PC-3 (cell line): ENCODE measurements around the gene USP28. TPM values are rescaled to one million over a fixed set of nuclear protein-coding genes. Genes with fewer than 3 reads are reported as not detected.
A peak's percentile ranks its signal among the peaks of the same experiment; 100 is the strongest.

Experiments used
- ATAC-seq: fragments of 200-7000 bp; cut with Tn5 transposase; 2 replicates; pipeline ENCODE4 v1.9.1; 2020; ENCODE audit warnings: mild to moderate bottlenecking, moderate library complexity
- BruUV-seq: library from RNA; stranded (reverse); fragments of 400-500 nt; replicated peaks from 2 replicates; lab custom pipeline; 2021; lab: Mats Ljungman, UMichigan
- CTCF ChIA-PET: fragments of 300-600 bp; sonication (Branson Sonifier 250); formaldehyde crosslinking; loops from one replicate; lab custom pipeline; 2022; ENCODE audit warnings: antibody characterized with exemption; lab: Charles Lee
- POLR2A ChIA-PET: fragments of 300-600 bp; sonication (Branson Sonifier 250); formaldehyde crosslinking; loops from one replicate; lab custom pipeline; 2022; ENCODE audit warnings: antibody characterized with exemption; ENCODE audit not compliant: unreplicated experiment; lab: Charles Lee
- DNase-seq: peaks from one replicate; pipeline ENCODE4 v3.0.0-alpha.2; 2015
- H2AFZ ChIP-seq: fragments of 300-600 bp; sonication (generic); 2 replicates; pipeline ENCODE4 v1.6.0; 2016; ENCODE audit warnings: antibody characterized with exemption, low read length
- H3F3A ChIP-seq: fragments of 300-600 bp; sonication (generic); one replicate; pipeline ENCODE4 v1.6.0; 2017; ENCODE audit warnings: antibody characterized with exemption, low read length, control low read depth, mild to moderate bottlenecking; ENCODE audit not compliant: unreplicated experiment
- H3K27ac ChIP-seq: fragments of 300-600 bp; sonication (generic); 2 replicates; pipeline ENCODE4 v1.5.1; 2016; ENCODE audit warnings: mild to moderate bottlenecking, low read length
- H3K27me3 ChIP-seq: fragments of 300-600 bp; sonication (generic); 2 replicates; pipeline ENCODE4 v1.6.1; 2016; ENCODE audit warnings: low read length, mixed read lengths
- H3K36me3 ChIP-seq: fragments of 300-600 bp; sonication (generic); 2 replicates; pipeline ENCODE4 v1.6.1; 2016; ENCODE audit warnings: low read depth, mixed run types, low read length, mixed read lengths
- H3K4me1 ChIP-seq: fragments of 300-600 bp; sonication (generic); 2 replicates; pipeline ENCODE4 v1.5.1; 2016; ENCODE audit warnings: low read length; ENCODE audit not compliant: insufficient read depth
- H3K4me2 ChIP-seq: fragments of 300-600 bp; sonication (generic); 2 replicates; pipeline ENCODE4 v1.6.0; 2016; ENCODE audit warnings: low read length
- H3K4me3 ChIP-seq: fragments of 300-600 bp; sonication (generic); 2 replicates; pipeline ENCODE4 v1.5.1; 2016; ENCODE audit warnings: mild to moderate bottlenecking, low read length, mixed read lengths
- H3K79me2 ChIP-seq: fragments of 300-600 bp; sonication (generic); 2 replicates; pipeline ENCODE4 v1.6.1; 2017; ENCODE audit warnings: low read length, mixed read lengths
- H3K9ac ChIP-seq: fragments of 300-600 bp; sonication (generic); 2 replicates; pipeline ENCODE4 v1.6.0; 2016; ENCODE audit warnings: mild to moderate bottlenecking, low read length
- H3K9me2 ChIP-seq: fragments of 300-600 bp; sonication (generic); replicated peaks from 2 replicates; pipeline ENCODE4 v1.6.1; 2016; ENCODE audit warnings: mixed run types, low read length, mixed read lengths
- H3K9me3 ChIP-seq: fragments of 300-600 bp; sonication (generic); 2 replicates; pipeline ENCODE4 v1.6.1; 2016; ENCODE audit warnings: low read length, mixed read lengths
- H4K20me1 ChIP-seq: fragments of 300-600 bp; sonication (generic); 2 replicates; pipeline ENCODE4 v1.6.1; 2016; ENCODE audit warnings: low read length, mixed read lengths
- EZH2 ChIP-seq: fragments of 300-600 bp; sonication (generic); IDR thresholded peaks from one replicate; pipeline ENCODE4 v1.6.1; 2017; ENCODE audit warnings: antibody characterized with exemption, mild to moderate bottlenecking, low read length; ENCODE audit not compliant: unreplicated experiment
- EZH2phosphoT487 ChIP-seq: fragments of 300-600 bp; sonication (generic); IDR thresholded peaks from 2 replicates; pipeline ENCODE4 v1.6.1; 2018; ENCODE audit warnings: mild to moderate bottlenecking, antibody characterized with exemption, low read length, borderline replicate concordance
- intact Hi-C: fragments of 100-400 bp; cut with micrococcal nuclease; formaldehyde crosslinking; loops from 2 replicates; pipeline ENCODE4 v1.9.0; 2023
- total RNA-seq: library from RNA; depleted of rRNA; stranded (reverse); fragments of >200 nt; gene quantifications from 2 replicates; pipeline ENCODE4 v1.2.3, GENCODE V29; 2014
- TF ChIP-seq, protein P1 (sequence below): fragments of 300-600 bp; sonication (generic); conservative IDR thresholded peaks from 2 replicates; pipeline ENCODE4 v1.5.1; 2017; ENCODE audit warnings: antibody characterized with exemption, low read depth, mild to moderate bottlenecking, low read length

Gene USP28
- total RNA-seq, 1 experiment from 2014 or later: 27.7 TPM

DNA sequence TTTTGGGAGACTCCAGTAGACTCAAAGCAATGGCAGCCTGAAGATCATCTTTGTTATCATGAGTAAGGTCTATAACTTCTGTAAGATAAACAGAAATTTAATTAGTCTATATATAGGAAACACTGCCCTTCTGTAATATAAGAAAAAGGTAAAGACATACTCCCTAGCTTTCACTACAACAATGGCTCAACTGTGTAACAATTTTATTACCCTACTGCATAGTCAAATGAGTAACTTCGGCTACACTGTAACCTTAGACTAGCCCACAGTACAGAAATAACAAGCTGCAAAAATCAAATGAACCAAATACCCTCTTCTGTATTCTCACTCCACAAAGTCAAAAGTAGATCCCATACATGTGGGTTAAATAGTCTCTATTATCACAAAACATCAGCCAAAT is 33.7 kb downstream of the USP28 start:
- H2AFZ ChIP-seq: no peak overlapping the region
- no peaks in the 10 kb centered on the region for H4K20me1 ChIP-seq
- ATAC-seq: peak; percentile 98
- H3K9ac ChIP-seq: no peak overlapping the region
- H3K9me3 ChIP-seq: no peaks in the 10 kb centered on the region
- H3K27ac ChIP-seq: no peak overlapping the region
- TF ChIP-seq EZH2 (no peak), EZH2phosphoT487 (no peak)
- TF ChIP-seq, protein P1, sequence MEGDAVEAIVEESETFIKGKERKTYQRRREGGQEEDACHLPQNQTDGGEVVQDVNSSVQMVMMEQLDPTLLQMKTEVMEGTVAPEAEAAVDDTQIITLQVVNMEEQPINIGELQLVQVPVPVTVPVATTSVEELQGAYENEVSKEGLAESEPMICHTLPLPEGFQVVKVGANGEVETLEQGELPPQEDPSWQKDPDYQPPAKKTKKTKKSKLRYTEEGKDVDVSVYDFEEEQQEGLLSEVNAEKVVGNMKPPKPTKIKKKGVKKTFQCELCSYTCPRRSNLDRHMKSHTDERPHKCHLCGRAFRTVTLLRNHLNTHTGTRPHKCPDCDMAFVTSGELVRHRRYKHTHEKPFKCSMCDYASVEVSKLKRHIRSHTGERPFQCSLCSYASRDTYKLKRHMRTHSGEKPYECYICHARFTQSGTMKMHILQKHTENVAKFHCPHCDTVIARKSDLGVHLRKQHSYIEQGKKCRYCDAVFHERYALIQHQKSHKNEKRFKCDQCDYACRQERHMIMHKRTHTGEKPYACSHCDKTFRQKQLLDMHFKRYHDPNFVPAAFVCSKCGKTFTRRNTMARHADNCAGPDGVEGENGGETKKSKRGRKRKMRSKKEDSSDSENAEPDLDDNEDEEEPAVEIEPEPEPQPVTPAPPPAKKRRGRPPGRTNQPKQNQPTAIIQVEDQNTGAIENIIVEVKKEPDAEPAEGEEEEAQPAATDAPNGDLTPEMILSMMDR: no peak
- H3K79me2 ChIP-seq: no peaks in the 10 kb centered on the region
- H3K4me2 ChIP-seq: no peak overlapping the region
- H3K4me1 ChIP-seq: no peaks in the 10 kb centered on the region
- H3K27me3 ChIP-seq: no peaks in the 10 kb centered on the region
- POLR2A ChIA-PET: no interaction called here
- CTCF ChIA-PET: no interaction called here
- H3K9me2 ChIP-seq: no peaks in the 10 kb centered on the region
- intact Hi-C loops: no loop called here
- BruUV-seq: no TSS peak
- H3K4me3 ChIP-seq: no peak overlapping the region
- no peaks in the 10 kb centered on the region for H3F3A ChIP-seq
- peaks cover 20% of the 10 kb centered on the region for H3K36me3 ChIP-seq
- DNase-seq: no peak

DNA sequence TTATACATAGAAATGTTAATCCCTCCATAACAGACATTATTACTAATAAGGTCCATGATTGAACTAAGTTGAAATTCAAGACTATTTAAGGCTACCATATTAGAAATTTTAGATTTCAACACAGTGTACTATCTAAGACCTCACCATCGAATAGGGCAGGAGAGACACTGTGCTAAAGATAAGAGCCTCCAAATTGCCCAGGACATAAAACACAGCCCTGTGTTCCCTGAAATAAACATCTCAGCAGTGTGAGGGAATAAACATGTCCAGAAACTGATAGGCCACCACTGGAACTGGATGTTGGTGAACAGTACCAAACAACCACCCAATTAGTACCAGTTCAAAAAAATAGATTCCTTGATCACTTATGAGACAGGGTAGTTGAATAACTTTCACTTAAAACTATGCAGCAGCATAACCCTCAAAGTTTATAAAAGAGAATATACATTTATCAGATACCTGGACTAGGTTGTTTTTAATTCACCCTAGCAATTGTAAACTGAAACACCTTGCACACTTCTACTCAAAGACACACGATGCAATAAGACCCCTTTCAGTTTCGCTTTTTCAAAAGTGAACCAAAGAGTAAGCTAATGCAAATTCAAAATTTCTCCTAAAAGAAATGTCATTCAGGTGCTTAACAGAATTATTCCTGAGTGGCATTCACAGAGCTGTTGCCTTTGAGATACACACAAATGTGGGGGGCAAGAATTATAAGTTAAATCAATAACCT is 34.3 kb downstream of the USP28 start:
- H3K9me3 ChIP-seq: no peaks in the 10 kb centered on the region
- ATAC-seq: no peak
- TF ChIP-seq EZH2 (no peak), EZH2phosphoT487 (no peak)
- TF ChIP-seq, protein P1: no peak
- H3K9me2 ChIP-seq: no peaks in the 10 kb centered on the region
- ChIA-PET POLR2A (no interaction called here), CTCF (no interaction called here)
- H3K4me3 ChIP-seq: no peak overlapping the region
- no peak overlapping the region for H2AFZ ChIP-seq
- no peak overlapping the region for H3K27ac ChIP-seq
- DNase-seq: no peak
- H3K79me2 ChIP-seq: no peaks in the 10 kb centered on the region
- peaks cover 20% of the 10 kb centered on the region for H3K36me3 ChIP-seq
- no peaks in the 10 kb centered on the region for H3K27me3 ChIP-seq
- H3K4me2 ChIP-seq: no peak overlapping the region
- H3F3A ChIP-seq: no peaks in the 10 kb centered on the region
- BruUV-seq: no TSS peak
- no peaks in the 10 kb centered on the region for H3K4me1 ChIP-seq
- no peaks in the 10 kb centered on the region for H4K20me1 ChIP-seq
- no peak overlapping the region for H3K9ac ChIP-seq
- intact Hi-C loops: no loop called here

DNA sequence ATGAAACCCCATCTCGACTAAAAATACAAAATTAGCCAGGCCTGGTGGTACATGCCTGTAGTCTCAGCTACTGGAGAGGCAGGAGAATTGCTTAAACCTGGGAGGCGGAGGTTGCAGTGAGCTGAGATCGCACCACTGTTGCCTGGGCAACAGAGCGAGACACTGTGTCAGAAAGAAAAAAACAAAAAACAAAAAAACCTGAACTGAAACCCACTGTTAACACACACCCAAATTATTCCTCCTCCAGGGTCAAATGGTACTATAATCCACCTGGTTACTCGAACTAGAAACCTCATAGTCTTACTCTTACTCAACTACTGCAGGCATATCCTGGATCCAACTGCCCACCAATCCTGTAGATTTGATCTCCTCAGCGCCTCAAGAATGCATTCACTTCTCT is 35.5 kb downstream of the USP28 start:
- Histone ChIP-seq H3K36me3 (peaks cover 20% of the 10 kb centered on the region), H3K9ac (no peak overlapping the region), H3K27ac (no peak overlapping the region), H3K4me2 (no peak overlapping the region), H4K20me1 (no peaks in the 10 kb centered on the region), H3K79me2 (no peaks in the 10 kb centered on the region), H3K27me3 (no peaks in the 10 kb centered on the region), H3K9me3 (no peaks in the 10 kb centered on the region), H2AFZ (no peak overlapping the region), H3K9me2 (no peaks in the 10 kb centered on the region), H3K4me1 (no peaks in the 10 kb centered on the region), H3K4me3 (no peak overlapping the region), H3F3A (no peaks in the 10 kb centered on the region)
- intact Hi-C loops: no loop called here
- POLR2A ChIA-PET: no interaction called here
- TF ChIP-seq EZH2 (no peak), EZH2phosphoT487 (no peak)
- TF ChIP-seq, protein P1: no peak
- DNase-seq (no peak), ATAC-seq (no peak)
- CTCF ChIA-PET: no interaction called here
- BruUV-seq: no TSS peak
